Right lobe of liver (tissue), 4 donors: ENCODE measurements around the gene FBLN2.

Experiments used
- POLR2A ChIP-seq: fragments of 450-650 bp; IDR thresholded peaks from one replicate; pipeline ENCODE4 v1.6.1; 2017; ENCODE audit warnings: antibody characterized with exemption, mild to moderate bottlenecking
- TF ChIP-seq, protein P1 (sequence below), 4 donors: fragments of 200-600 bp in 3 of 4; fragments of 450-650 bp in 1 of 4; IDR thresholded peaks; one replicate each; pipeline versions ENCODE4 v1.5.1 to v1.8.0; 2016 to 2022; ENCODE audit warnings: antibody characterized with exemption in 4 of 4, mild to moderate bottlenecking in 2 of 4
- donor health status: DM: no; HTN: no; CAD: no.
- donor health status: DM: no; HTN: no; CAD: no.
- donor health status: DM: no; HTN: yes; CAD: no.

DNA sequence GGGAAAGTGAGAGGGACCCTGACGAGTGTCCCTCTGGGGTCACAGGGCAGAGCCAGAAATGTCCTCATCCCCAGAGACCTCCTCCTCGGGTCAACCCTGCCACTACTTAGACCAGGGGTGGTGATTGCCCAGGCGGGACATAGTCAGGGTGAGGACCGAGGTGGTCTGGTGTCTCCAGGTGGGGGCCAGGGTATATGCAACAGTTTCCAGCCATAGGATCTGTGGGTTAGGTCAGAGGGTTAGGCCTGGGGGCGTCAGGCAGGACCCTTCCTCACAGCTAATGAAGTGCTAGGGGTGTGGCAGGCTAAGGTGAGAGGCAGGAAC, 22.3 kb upstream of the FBLN2 start:
- TF ChIP-seq, protein P1, sequence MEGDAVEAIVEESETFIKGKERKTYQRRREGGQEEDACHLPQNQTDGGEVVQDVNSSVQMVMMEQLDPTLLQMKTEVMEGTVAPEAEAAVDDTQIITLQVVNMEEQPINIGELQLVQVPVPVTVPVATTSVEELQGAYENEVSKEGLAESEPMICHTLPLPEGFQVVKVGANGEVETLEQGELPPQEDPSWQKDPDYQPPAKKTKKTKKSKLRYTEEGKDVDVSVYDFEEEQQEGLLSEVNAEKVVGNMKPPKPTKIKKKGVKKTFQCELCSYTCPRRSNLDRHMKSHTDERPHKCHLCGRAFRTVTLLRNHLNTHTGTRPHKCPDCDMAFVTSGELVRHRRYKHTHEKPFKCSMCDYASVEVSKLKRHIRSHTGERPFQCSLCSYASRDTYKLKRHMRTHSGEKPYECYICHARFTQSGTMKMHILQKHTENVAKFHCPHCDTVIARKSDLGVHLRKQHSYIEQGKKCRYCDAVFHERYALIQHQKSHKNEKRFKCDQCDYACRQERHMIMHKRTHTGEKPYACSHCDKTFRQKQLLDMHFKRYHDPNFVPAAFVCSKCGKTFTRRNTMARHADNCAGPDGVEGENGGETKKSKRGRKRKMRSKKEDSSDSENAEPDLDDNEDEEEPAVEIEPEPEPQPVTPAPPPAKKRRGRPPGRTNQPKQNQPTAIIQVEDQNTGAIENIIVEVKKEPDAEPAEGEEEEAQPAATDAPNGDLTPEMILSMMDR (IDR thresholded peaks at IDR 0.05), result no peak
- no peak for TF ChIP-seq POLR2A
